H9 (cell line): ENCODE results near the gene DHRS13. TPM values are rescaled to one million over a fixed set of nuclear protein-coding genes. Genes with fewer than 3 reads are reported as not detected.

Source experiments
- DNase-seq: peaks from one replicate; pipeline ENCODE4 v3.0.0-alpha.2; 2017
- H2AFZ ChIP-seq: one replicate; pipeline ENCODE4 v1.6.1; 2013; ENCODE audit warnings: mild to moderate bottlenecking, low read length, control low read depth, moderate library complexity
- H2AK5ac ChIP-seq: 2 replicates; pipeline ENCODE4 v1.6.1; 2013; ENCODE audit warnings: low read length, control low read depth, mixed read lengths; ENCODE audit not compliant: insufficient read length
- H2BK120ac ChIP-seq: one replicate; pipeline ENCODE4 v1.6.1; 2013; ENCODE audit warnings: low read depth, mild to moderate bottlenecking, low read length, control low read depth, inconsistent platforms; ENCODE audit not compliant: poor library complexity, severe bottlenecking
- H2BK12ac ChIP-seq: 2 replicates; pipeline ENCODE4 v1.6.1; 2013; ENCODE audit warnings: low read length, control low read depth, mixed read lengths, low read depth; ENCODE audit not compliant: insufficient read length
- H2BK15ac ChIP-seq: 2 replicates; pipeline ENCODE4 v1.6.1; 2013; ENCODE audit warnings: low read depth, low read length, control low read depth
- H2BK20ac ChIP-seq: one replicate; pipeline ENCODE4 v1.6.1; 2013; ENCODE audit warnings: low read depth, mild to moderate bottlenecking, low read length, control low read depth, inconsistent platforms; ENCODE audit not compliant: poor library complexity, severe bottlenecking
- H2BK5ac ChIP-seq: 2 replicates; pipeline ENCODE4 v1.6.1; 2013; ENCODE audit warnings: low read length, control low read depth, mixed read lengths; ENCODE audit not compliant: insufficient read length
- H3K14ac ChIP-seq: 2 replicates; pipeline ENCODE4 v1.6.1; 2013; ENCODE audit warnings: low read length, control low read depth; ENCODE audit not compliant: insufficient read depth
- H3K18ac ChIP-seq: 2 replicates; pipeline ENCODE4 v1.6.1; 2013; ENCODE audit warnings: low read depth, mild to moderate bottlenecking, mixed read lengths, low read length, control low read depth; ENCODE audit not compliant: insufficient read length
- H3K23ac ChIP-seq: 2 replicates; pipeline ENCODE4 v1.6.1; 2013; ENCODE audit warnings: low read length, control low read depth, mixed read lengths, low read depth; ENCODE audit not compliant: insufficient read length
- H3K23me2 ChIP-seq: 2 replicates; pipeline ENCODE4 v1.6.1; 2013; ENCODE audit warnings: low read depth, mild to moderate bottlenecking, mixed read lengths, low read length, control low read depth; ENCODE audit not compliant: insufficient read length, poor library complexity, severe bottlenecking
- H3K27ac ChIP-seq: 2 replicates; pipeline ENCODE4 v1.5.1; 2013; ENCODE audit warnings: low read length, control low read depth, mixed read lengths, low read depth; ENCODE audit not compliant: insufficient read length
- H3K27me3 ChIP-seq: 2 replicates; pipeline ENCODE4 v1.6.1; 2013; ENCODE audit warnings: low read length, control low read depth, inconsistent platforms; ENCODE audit not compliant: insufficient read depth
- H3K4ac ChIP-seq: 2 replicates; pipeline ENCODE4 v1.6.1; 2013; ENCODE audit warnings: low read depth, mild to moderate bottlenecking, control low read depth, inconsistent platforms, low read length, moderate library complexity
- H3K4me1 ChIP-seq: 2 replicates; pipeline ENCODE4 v1.6.1; 2013; ENCODE audit warnings: low read length, control low read depth, inconsistent platforms; ENCODE audit not compliant: insufficient read depth
- H3K4me2 ChIP-seq: 2 replicates; pipeline ENCODE4 v1.6.1; 2013; ENCODE audit warnings: low read length, control low read depth, mixed read lengths; ENCODE audit not compliant: insufficient read length, insufficient read depth
- H3K56ac ChIP-seq: 2 replicates; pipeline ENCODE4 v1.6.1; 2013; ENCODE audit warnings: low read depth, mild to moderate bottlenecking, mixed read lengths, low read length, control low read depth; ENCODE audit not compliant: insufficient read length
- H3K79me1 ChIP-seq: 2 replicates; pipeline ENCODE4 v1.6.1; 2013; ENCODE audit warnings: low read depth, mild to moderate bottlenecking, moderate library complexity, low read length, control low read depth, inconsistent platforms; ENCODE audit not compliant: insufficient read depth, poor library complexity, severe bottlenecking
- H3K79me2 ChIP-seq: 2 replicates; pipeline ENCODE4 v1.6.1; 2013; ENCODE audit warnings: low read length, control low read depth, inconsistent platforms; ENCODE audit not compliant: insufficient read depth
- H3K9ac ChIP-seq: 2 replicates; pipeline ENCODE4 v1.6.1; 2013; ENCODE audit warnings: low read length, control low read depth, mixed read lengths; ENCODE audit not compliant: insufficient read length; ENCODE audit errors: extremely low read depth
- H3K9me3 ChIP-seq: one replicate; pipeline ENCODE4 v1.6.1; 2013; ENCODE audit warnings: low read depth, low read length, inconsistent platforms; ENCODE audit not compliant: control insufficient read depth
- H3T11ph ChIP-seq: one replicate; pipeline ENCODE4 v1.6.1; 2013; ENCODE audit warnings: mild to moderate bottlenecking, low read length, control low read depth, inconsistent platforms
- H4K20me1 ChIP-seq: one replicate; pipeline ENCODE4 v1.6.1; 2013; ENCODE audit not compliant: control insufficient read depth, insufficient read length, insufficient read depth
- H4K5ac ChIP-seq: 2 replicates; pipeline ENCODE4 v1.6.1; 2013; ENCODE audit warnings: low read depth, mild to moderate bottlenecking, mixed read lengths, low read length, control low read depth; ENCODE audit not compliant: insufficient read length
- H4K8ac ChIP-seq: replicated peaks from 2 replicates; pipeline ENCODE4 v1.6.1; 2013; ENCODE audit warnings: low read length, control low read depth, mixed read lengths, low read depth; ENCODE audit not compliant: insufficient read length
- H4K91ac ChIP-seq: 2 replicates; pipeline ENCODE4 v1.6.1; 2013; ENCODE audit warnings: low read depth, mild to moderate bottlenecking, moderate library complexity, mixed read lengths, low read length, control low read depth; ENCODE audit not compliant: insufficient read length
- H3K27ac Mint-ChIP-seq, 3 experiments: 2 replicates in 2 of 3; 3 replicates in 1 of 3; pipeline ENCODE4 v1.8.0; 2020 to 2021; ENCODE audit warnings: mixed read lengths in 3 of 3, mild to moderate bottlenecking in 1 of 3, moderate library complexity in 1 of 3
- H3K27me3 Mint-ChIP-seq: 2 replicates; pipeline ENCODE4 v1.8.0; 2021; ENCODE audit warnings: low read depth, mild to moderate bottlenecking, moderate library complexity, mixed read lengths
- H3K36me3 Mint-ChIP-seq, 3 experiments: 2 replicates in 2 of 3; 3 replicates in 1 of 3; pipeline ENCODE4 v1.8.0; 2020 to 2021; ENCODE audit warnings: low read depth in 3 of 3, mixed read lengths in 3 of 3; ENCODE audit not compliant: insufficient read depth in 1 of 3
- H3K4me1 Mint-ChIP-seq, 2 experiments: 2 replicates each; pipeline ENCODE4 v1.8.0; 2020; ENCODE audit warnings: mixed read lengths in 2 of 2
- H3K4me3 Mint-ChIP-seq, 2 experiments: 2 replicates in 1 of 2; 3 replicates in 1 of 2; pipeline ENCODE4 v1.8.0; 2020 to 2021; ENCODE audit warnings: mild to moderate bottlenecking in 2 of 2, mixed read lengths in 2 of 2, moderate library complexity in 1 of 2
- H3K9me3 Mint-ChIP-seq, 2 experiments: 2 replicates in 1 of 2; 3 replicates in 1 of 2; pipeline ENCODE4 v1.8.0; 2020; ENCODE audit warnings: mild to moderate bottlenecking in 2 of 2, mixed read lengths in 2 of 2, moderate library complexity in 1 of 2
- total RNA-seq: library from RNA; stranded (reverse); gene quantifications from 2 replicates; pipeline ENCODE4 v1.2.1, GENCODE V29; 2021
- TF ChIP-seq, protein P1 (sequence below): fragments of 200-600 bp; sonication (generic); conservative IDR thresholded peaks from 3 replicates; pipeline ENCODE4 v1.8.0; 2021; ENCODE audit warnings: antibody characterized with exemption, mild to moderate bottlenecking

The DHRS13 gene
- total RNA-seq, 1 experiment from 2014 or later: 29.6 TPM

DNA sequence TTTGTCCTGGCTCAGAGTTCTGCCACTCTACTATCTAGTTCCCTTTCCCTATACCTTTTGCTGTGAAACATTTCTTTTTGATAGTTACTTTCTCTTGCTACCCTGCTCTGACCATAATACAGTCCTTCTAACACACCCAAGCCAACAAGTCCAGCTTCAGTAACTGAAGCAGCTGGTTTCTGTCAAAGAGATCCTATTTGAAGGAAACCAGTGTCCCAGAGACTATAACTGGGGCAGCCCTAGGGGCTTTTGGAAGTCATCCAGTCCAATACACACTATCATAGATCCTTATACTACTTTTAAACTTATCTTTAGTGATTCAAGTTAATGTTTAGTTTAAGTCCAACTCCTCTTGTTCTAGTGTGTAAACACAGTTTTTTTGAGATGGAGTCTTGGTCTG, 17.3 kb upstream of the DHRS13 start:
- Histone ChIP-seq H3K27ac (no peak overlapping the region), H4K20me1 (no peaks in the 10 kb centered on the region), H2AFZ (no peak overlapping the region), H3K4me1 (no peaks in the 10 kb centered on the region), H2BK120ac (no peak overlapping the region), H3K14ac (no peak overlapping the region), H3K9me3 (no peaks in the 10 kb centered on the region), H3K79me1 (peaks cover 4% of the 10 kb centered on the region), H2BK20ac (no peak overlapping the region), H4K8ac (no peak overlapping the region), H2AK5ac (no peak overlapping the region), H3K56ac (no peak overlapping the region), H4K5ac (no peak overlapping the region), H3K27me3 (no peaks in the 10 kb centered on the region), H3T11ph (no peak overlapping the region), H4K91ac (no peak overlapping the region), H2BK5ac (no peak overlapping the region), H3K79me2 (no peaks in the 10 kb centered on the region), H3K4me2 (no peak overlapping the region), H2BK15ac (no peak overlapping the region), H3K18ac (no peak overlapping the region), H3K23ac (no peak overlapping the region), H3K4ac (no peak overlapping the region), H3K23me2 (no peaks in the 10 kb centered on the region), H2BK12ac (no peak overlapping the region), H3K9ac (no peak overlapping the region)
- Mint-ChIP-seq H3K4me1 (no peaks in the 10 kb centered on the region), H3K27me3 (no peaks in the 10 kb centered on the region), H3K27ac (no peak overlapping the region), H3K4me3 (no peak overlapping the region), H3K36me3 (peaks cover 72 to 92% (median 91%) of the 10 kb centered on the region in 3 experiments; a peak in 6 of 7 replicates), H3K9me3 (no peaks in the 10 kb centered on the region)
- DNase-seq: no peak
- TF ChIP-seq, protein P1, sequence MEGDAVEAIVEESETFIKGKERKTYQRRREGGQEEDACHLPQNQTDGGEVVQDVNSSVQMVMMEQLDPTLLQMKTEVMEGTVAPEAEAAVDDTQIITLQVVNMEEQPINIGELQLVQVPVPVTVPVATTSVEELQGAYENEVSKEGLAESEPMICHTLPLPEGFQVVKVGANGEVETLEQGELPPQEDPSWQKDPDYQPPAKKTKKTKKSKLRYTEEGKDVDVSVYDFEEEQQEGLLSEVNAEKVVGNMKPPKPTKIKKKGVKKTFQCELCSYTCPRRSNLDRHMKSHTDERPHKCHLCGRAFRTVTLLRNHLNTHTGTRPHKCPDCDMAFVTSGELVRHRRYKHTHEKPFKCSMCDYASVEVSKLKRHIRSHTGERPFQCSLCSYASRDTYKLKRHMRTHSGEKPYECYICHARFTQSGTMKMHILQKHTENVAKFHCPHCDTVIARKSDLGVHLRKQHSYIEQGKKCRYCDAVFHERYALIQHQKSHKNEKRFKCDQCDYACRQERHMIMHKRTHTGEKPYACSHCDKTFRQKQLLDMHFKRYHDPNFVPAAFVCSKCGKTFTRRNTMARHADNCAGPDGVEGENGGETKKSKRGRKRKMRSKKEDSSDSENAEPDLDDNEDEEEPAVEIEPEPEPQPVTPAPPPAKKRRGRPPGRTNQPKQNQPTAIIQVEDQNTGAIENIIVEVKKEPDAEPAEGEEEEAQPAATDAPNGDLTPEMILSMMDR: no peak
